GM18499 (cell line): ENCODE data around the gene BAHCC1.

ENCODE experiments used
- ATAC-seq: cut with Tn5 transposase; IDR thresholded peaks from one replicate; pipeline ENCODE4 v1.9.1; 2021; ENCODE audit warnings: moderate number of reproducible peaks; ENCODE audit not compliant: insufficient read depth, unreplicated experiment

Gene BAHCC1

DNA sequence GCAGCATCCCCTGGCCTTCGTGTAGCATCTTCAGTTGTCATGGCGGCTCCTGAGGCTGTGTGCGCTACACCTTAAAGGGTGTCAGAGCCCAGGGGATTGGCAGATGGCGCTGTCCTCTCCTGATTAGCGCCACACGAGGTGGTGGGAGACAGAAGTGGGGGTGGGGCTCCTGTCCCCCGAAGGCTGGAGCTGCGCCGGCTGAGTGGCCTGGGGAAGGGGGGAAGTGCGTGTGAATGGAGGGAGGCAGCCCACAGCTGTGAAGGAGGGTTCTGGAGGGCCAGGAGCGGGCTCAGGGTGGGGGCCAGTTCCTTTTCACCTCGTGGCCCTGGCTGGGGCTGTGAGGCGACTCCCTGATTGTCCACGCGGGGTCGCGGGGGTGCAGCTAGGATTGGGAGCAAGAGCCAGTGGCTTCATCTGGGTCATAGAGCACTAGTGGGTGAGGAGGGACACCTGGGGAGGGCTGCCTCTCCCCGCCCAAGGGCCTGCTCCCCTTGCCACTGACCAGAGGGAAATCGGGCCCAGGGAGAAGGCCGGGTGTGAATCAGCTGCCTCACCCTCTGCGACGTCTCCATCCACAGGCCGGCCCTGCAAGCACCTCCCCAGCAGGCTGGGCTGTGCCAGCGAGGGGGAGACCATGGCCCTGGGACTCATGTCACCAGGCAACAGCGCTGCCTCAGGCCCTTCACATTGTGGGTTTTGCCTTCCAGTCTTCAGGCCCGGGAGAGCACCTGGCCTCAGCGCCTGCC is 14.1 kb downstream of the BAHCC1 start:
- ATAC-seq, result no peak

DNA sequence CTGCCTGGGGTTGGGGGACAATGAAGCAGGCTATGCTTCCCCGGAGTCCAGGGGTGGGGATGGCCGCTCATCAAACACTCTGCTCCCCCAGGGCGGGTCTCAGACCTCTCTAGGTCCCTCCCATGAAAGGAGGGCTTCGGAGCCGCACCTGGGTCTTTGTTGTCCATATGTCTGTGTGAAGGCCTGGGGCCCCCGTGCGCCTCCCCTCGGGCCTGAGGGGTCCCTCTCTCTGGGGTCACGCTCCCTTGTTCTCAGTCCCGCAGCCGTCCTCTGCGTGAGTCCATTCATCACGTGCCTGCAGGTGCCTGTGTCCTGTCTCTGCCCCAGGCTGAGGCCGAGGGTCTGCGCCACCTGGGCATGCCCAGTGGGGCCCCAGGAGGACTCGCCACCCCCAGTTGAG is 15.6 kb downstream of the BAHCC1 start:
- no peak for ATAC-seq

GRCh38 chr17:81411305-81411704 is 16.0 kb downstream of the BAHCC1 start:
- ATAC-seq, result no peak

DNA sequence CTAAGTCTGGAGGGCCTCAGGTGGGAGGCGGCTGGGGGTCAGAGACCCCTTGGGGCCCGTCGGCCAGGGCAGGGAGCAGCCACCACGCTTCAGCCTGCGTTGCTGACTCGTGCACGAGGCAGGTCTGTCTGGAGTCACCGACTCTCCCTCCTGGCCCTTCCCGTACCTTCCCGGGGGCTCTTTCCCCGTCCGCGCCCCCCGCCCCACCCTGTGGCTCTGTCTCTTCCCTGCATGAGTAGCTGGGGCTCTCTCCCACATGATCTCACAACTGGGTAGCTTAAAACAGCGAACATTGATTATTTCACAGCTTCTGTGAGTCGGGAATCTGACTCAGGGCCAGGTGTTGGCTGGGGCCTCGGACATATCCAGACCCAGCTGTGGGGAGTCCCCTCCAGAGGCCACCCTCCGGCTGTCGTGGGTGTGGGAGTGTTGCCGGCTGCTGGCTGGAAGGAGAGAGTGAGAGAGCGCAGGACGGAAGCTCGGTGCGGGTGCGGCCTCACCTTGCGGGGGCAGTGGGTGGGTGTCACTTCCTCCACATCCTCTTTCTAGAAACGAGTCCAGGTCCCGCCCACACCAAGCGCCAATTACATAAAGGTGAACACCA is 17.3 kb downstream of the BAHCC1 start:
- no peak for ATAC-seq

- no peak for ATAC-seq
Observed at GRCh38 chr17:81413497-81414135, 18.4 kb downstream of the BAHCC1 start.

- ATAC-seq, result no peak
Observed at GRCh38 chr17:81414756-81415516, 19.7 kb downstream of the BAHCC1 start.

GRCh38 chr17:81415681-81416080 is 20.4 kb downstream of the BAHCC1 start:
- no peak for ATAC-seq

GRCh38 chr17:81416612-81417011 is 21.4 kb downstream of the BAHCC1 start:
- no peak for ATAC-seq

DNA sequence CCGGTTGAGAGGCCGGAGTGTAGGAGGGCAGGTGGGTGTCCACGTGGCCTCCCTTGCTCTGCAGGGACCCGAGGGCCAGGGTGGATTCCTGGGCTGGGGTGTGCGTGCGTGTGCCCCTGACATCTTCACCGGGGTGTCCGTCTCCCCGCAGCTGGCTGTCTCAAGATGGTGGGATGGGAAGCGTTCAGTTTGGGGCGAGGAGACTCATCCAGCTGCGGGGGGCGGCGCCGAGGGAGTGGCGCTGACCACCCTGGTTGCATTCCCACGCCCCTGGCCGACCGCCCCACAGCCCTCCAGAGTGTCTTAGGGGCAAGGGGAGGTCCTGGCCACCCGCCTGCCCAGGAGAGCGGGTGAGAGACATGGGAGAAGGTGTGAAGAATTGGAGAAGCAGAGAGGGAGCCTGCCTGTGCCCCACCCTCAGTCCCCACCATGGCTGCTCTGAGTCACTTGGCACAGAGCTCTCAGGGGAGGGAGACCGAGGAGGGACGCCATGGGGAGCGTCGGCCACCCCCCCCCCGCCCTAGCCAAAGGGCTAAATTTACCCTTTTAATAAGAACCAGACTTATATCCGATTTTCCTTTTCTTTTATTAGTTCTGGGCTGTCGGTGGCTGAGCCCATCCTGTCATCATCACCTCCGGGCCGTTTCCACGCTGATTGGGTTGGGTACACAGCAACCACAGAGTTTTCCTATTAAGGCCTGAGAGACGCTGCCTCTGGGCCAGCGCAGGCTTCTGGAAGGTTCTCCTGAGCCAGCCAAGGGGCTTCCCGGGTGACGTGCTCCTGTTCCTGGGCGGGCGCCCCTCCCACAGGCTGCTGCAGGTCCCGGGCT is 22.0 kb downstream of the BAHCC1 start:
- no peak for ATAC-seq

DNA sequence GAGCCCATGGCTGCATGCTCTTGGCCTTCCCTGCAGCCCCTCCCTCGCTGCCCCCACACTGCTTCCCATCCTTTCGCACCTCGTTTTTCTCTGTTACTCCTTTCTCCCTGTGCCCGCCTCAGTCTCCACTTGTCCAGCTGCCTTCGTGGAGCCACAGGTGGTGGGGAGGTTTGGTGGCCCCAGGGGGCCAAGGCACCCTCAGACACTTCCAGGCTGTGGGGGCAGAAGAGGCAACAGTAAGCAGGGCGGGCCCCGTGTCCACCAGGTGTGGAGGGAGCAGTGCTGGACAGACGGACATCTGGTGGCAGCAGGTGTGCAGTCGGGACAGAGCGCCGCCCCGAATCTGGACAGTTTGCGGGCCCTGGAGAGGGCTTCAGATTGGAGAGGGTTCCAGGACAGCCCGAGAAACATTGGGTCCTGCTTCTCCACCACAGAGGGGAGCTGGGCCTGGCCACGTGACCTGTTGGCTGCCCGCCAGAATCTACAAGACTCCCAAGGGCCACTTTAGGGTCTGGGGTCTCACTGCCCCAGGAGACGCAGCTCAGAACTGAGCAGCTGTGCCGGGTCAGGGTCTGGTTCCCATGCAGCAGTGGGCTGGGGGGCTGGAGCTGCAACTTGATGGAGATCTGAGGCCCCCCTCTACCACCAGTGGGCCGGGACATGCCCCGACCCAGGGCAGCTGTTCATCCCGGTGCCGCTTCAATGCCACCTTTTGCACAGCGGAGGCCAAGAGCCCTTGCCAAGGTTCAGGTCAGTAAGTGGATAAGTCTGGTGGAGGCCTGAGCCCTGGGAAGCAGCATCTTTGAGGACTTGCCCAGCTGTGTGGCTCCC is 22.8 kb downstream of the BAHCC1 start:
- no peak for ATAC-seq

- ATAC-seq, result no peak
Observed at GRCh38 chr17:81418710-81419318, 23.6 kb downstream of the BAHCC1 start.

GRCh38 chr17:81419319-81419885 is 24.1 kb downstream of the BAHCC1 start:
- no peak for ATAC-seq

DNA sequence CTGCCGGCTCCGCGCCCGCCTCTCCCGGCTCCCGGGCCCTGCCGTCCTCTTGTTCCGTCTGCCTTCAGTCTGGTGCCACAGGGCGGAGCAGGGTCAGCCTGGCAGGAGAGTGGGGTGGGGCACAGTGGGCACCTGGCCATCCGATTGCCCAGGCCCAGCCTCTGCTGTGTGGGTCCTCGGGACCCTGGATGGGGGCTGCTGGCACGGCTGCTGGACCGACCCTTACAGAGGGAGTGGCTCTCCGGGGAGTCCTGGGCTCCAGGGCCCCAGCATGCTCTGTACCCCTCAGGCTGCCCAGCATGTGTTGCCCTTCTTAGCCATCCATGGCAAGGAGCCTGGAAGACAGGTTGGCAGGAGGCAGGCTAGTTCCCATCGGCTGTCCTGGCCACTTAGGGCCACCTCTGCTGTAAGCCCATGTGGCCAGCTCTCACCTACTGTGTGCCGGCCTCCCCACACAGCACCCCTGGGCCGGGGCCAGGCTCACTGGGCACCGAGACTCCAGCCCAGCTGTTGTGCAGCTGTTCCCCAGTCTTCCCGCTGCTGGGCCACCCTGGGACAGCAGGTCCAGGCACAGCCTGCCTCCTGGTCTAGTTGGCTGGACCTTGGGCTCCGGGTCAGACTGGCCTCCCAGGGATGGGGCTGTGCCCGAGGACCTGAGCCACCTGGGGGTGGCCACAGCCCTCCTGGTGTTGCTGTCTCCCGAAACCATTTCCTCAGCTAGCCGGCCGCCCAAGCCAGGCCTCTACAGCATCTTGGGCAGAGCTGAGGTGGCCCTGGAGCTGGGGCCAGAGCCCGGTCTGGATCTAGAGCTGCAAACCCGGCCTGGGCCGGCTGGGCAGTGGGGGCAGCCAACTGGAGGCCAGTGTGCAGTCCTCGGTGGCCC is 24.9 kb downstream of the BAHCC1 start:
- no peak for ATAC-seq

DNA sequence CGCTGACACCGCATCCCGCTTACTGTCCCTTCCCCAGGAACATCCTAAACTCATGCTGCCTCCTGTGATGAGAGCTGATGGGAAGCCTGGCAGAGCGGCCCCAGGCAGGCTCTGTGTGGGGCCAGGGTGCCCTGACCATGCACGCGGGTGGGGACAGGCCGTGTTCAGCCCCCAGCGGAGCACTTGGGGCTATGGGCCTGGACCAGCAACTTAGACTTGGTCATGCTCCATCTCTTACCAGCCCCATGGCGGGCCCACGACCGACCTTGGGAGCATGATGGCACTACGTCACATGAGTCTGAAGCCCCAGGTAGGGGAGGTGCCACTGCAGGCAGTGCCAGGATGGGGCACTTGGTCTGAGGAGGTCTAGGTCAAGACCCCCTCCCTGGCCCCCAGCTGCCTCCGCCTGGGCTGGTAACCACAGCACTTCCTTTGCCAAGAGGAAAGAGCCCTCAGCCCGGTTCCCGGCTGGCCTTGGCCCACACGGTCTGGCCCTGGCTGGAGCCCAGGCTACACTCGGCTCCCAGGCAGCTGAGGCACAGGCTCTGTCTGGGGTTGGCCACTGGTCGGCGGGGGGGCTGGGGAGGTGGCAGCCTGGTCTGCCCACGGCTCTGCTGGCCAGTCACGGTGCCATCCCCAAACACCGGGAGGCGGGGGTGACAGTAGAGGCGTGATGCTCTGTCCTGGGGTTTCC is 25.7 kb downstream of the BAHCC1 start:
- ATAC-seq, result no peak

DNA sequence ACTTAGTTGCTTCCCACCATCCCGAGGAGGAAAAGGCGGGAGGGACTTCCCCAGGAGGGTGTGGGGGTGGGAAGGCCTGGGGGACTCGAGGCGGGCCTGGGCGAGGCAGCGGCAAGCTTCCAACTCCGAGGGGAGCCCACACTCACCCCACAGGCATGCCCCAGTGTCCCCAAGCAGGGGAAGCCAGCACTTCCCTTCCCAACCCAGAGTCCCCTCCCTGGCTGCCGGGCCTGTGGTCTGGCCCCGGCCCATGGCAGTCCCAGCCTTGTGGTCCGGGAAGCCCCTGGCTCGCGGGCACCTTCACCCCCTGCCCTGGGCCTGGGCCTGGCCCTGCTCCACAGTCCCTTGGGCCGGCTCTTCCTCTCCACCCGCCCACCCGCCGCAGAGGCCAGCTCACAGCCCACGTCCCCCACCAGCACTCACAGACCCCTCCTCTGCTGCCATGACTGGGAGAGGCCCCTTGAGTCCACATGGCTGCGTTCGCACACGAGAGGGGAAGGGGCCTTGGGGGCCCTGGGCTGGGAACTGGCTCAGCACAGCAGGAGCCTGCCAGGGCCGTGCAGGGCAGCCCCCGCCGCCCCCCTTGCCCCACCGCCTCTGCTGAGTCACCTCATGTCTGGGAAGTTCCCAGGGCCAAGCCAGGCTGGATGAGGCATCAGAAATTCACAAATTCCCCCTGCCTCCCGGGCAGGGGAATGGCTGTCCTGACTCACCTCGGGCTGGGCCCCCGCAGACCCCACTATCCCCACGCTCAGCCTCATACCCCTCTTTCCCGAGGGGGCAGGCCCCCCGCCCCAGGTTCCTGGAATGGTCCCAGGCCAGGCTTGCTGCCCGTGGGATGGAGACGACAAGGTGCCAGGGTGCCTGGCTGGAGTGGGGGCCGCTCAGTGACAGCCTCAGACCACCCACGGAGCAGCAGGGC is 27.8 kb downstream of the BAHCC1 start:
- ATAC-seq, result no peak

- ATAC-seq, result no peak
Observed at GRCh38 chr17:81423698-81424071, 28.4 kb downstream of the BAHCC1 start.
